Gastrocnemius medialis (tissue), 4 donors: ENCODE measurements around the gene SLC30A4. TPM values are rescaled to one million over a fixed set of nuclear protein-coding genes. Genes with fewer than 3 reads are reported as not detected.

ENCODE experiments used
- ATAC-seq, 2 donors: fragments of 150-250 bp; one replicate each; pipeline ENCODE4 v1.9.1; 2016
- DNase-seq, 2 donors: peaks; one replicate each; pipeline ENCODE4 v3.0.0-alpha.2; 2019
- H3K27ac ChIP-seq, 4 donors: fragments of 200-600 bp; sonication (generic); 1 replicate in 1 of 4; 2 replicates in 3 of 4; pipeline ENCODE4 v1.5.1; 2016 to 2018; ENCODE audit warnings: mild to moderate bottlenecking in 2 of 4, moderate library complexity in 1 of 4
- H3K27me3 ChIP-seq, 3 donors: fragments of 200-600 bp; sonication (generic) in 2 of 3; 1 replicate in 1 of 3; 2 replicates in 2 of 3; pipeline versions ENCODE4 v1.5.1 to v1.6.0; 2016 to 2019; ENCODE audit warnings: mild to moderate bottlenecking in 1 of 3, moderate library complexity in 1 of 3
- H3K36me3 ChIP-seq, 2 donors: fragments of 200-600 bp; sonication (generic) in 1 of 2; one replicate each; pipeline ENCODE4 v1.5.1; 2017 to 2018
- H3K4me1 ChIP-seq, 2 donors: fragments of 200-600 bp; sonication (generic) in 1 of 2; one replicate each; pipeline ENCODE4 v1.5.1; 2016 to 2017; ENCODE audit warnings: mild to moderate bottlenecking in 2 of 2
- H3K4me3 ChIP-seq, 4 donors: fragments of 200-600 bp; sonication (generic) in 3 of 4; 1 replicate in 1 of 4; 2 replicates in 3 of 4; pipeline ENCODE4 v1.5.1; 2016 to 2019; ENCODE audit warnings: mild to moderate bottlenecking in 2 of 4
- H3K9me3 ChIP-seq, 3 donors: fragments of 200-600 bp; sonication (generic) in 2 of 3; 1 replicate in 1 of 3; 2 replicates in 2 of 3; pipeline ENCODE4 v1.5.1; 2016 to 2019
- POLR2A ChIP-seq, 2 donors: fragments of 450-650 bp; IDR thresholded peaks; one replicate each; pipeline ENCODE4 v1.6.1; 2017; ENCODE audit warnings: antibody characterized with exemption in 2 of 2, mild to moderate bottlenecking in 2 of 2, moderate library complexity in 2 of 2
- in situ Hi-C, 4 donors: fragments of 200-750 bp; cut with MboI; loops; one replicate each; pipeline versions ENCODE4 v1.15.0 to v1.8.0; 2017; ENCODE audit warnings: low sequenced_read_pairs in 4 of 4
- intact Hi-C: fragments of 100-400 bp; cut with DNase I; formaldehyde crosslinking; loops from one replicate; pipeline ENCODE4 v1.15.1; 2023; ENCODE audit warnings: low total_unique reads
- microRNA counts, 2 donors: library from miRNA; unstranded; fragments of <30 nt; microRNA quantifications; one replicate each; lab custom pipeline; 2016
- total RNA-seq, 4 donors: library from RNA; depleted of rRNA; stranded (reverse); fragments of >200 nt; gene quantifications; one replicate each; pipeline versions ENCODE4 v1.1.0 to v1.2.3, GENCODE V29; 2016
- TF ChIP-seq, protein P1 (sequence below), 5 experiments: fragments of 450-650 bp in 3 of 5; fragments of 200-600 bp in 2 of 5; sonication (generic) in 2 of 5; IDR thresholded peaks in 4 of 5; conservative IDR thresholded peaks in 1 of 5; 1 replicate in 4 of 5; 2 replicates in 1 of 5; pipeline ENCODE4 v1.5.1; 2016 to 2019; ENCODE audit warnings: antibody characterized with exemption in 5 of 5, mild to moderate bottlenecking in 3 of 5, moderate library complexity in 3 of 5

SLC30A4 gene
- total RNA-seq, 4 donors from 2014 or later: 1.4 to 2.3 (median 1.7) TPM

DNA sequence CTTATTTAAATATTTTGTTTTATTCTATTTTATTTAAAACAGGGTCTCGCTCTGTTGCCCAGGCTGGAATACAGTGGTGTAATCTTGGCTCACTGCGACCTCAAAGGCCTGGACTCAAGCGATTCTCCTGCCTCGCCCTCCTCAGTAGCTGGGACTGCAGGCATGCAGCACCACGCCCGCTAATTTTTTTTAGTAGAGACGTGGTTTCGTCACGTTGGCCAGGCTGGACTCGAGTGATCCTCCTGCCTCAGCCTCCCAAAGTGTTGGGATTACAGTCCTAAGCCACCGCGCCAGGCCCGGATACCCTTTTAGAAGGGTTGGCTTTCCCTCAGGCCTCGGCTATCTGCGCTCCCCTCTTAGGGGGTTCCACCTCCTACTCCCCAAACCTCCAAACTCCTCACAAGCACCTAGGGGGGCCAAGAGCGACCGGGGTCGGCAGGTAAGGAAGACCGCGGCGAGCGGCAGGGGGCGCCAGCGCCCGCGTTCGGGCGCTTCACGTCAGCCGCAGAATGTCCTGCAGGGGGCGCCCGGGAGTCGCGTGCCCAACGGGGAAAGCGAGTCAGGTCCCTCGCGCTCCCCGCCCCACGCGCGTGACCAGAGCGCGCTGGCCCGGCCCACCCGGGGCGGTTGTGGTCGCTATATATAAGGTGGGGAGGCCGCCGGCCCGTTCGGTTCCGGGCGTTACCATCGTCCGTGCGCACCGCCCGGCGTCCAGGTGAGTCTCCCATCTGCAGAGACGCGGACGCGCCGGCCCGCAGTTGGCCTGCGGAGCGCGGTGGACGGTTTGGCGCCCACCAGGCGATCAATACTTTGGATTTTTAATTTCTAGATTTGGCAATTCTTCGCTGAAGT lies 92.4 kb downstream of the SLC30A4 start:
- TF ChIP-seq POLR2A (IDR thresholded peaks at IDR 0.05): no peak
- TF ChIP-seq, protein P1, sequence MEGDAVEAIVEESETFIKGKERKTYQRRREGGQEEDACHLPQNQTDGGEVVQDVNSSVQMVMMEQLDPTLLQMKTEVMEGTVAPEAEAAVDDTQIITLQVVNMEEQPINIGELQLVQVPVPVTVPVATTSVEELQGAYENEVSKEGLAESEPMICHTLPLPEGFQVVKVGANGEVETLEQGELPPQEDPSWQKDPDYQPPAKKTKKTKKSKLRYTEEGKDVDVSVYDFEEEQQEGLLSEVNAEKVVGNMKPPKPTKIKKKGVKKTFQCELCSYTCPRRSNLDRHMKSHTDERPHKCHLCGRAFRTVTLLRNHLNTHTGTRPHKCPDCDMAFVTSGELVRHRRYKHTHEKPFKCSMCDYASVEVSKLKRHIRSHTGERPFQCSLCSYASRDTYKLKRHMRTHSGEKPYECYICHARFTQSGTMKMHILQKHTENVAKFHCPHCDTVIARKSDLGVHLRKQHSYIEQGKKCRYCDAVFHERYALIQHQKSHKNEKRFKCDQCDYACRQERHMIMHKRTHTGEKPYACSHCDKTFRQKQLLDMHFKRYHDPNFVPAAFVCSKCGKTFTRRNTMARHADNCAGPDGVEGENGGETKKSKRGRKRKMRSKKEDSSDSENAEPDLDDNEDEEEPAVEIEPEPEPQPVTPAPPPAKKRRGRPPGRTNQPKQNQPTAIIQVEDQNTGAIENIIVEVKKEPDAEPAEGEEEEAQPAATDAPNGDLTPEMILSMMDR (IDR thresholded peaks at IDR 0.05 in 4 of 5, conservative IDR thresholded peaks at IDR 0.05 in 1 of 5): peak; percentile 51 to 85 (median 72)
- H3K4me1 ChIP-seq: peaks cover 4 to 6% of the 10 kb centered on the region in 2 donors
- in situ Hi-C loops (no loop called here), intact Hi-C loops (loop anchor here (1.0 kb wide), 1 partner anchor 27 kb away; no protein-coding TSS in a partner anchor)
- no peak overlapping the region for H3K27ac ChIP-seq
- H3K27me3 ChIP-seq: peaks cover 0 to 6% (median 0%) of the 10 kb centered on the region in 3 donors
- DNase-seq: no peak
- H3K4me3 ChIP-seq: peak overlapping the region; percentile 27 to 55 (median 35)
- H3K36me3 ChIP-seq: peaks cover 0 to 4% of the 10 kb centered on the region in 2 donors
- no peaks in the 10 kb centered on the region for H3K9me3 ChIP-seq
- peak in 1 of 2 donors; percentile 33 for ATAC-seq

MicroRNA genes within 50 kb of the gene (microRNA counts, 767-probe panel; counts per million panel counts)
- 356 to 448 counts per million in 2 donors for microRNA hsa-miR-147b (lab: Ali Mortazavi, UCI)

Other genes with a start within 250 kb of the SLC30A4 start
- gene GATM, start 144.2 kb downstream of the SLC30A4 start, total RNA-seq: 10 to 100 TPM; 18.0 to 92.1 (median 35.3) TPM
- 10 to 100 TPM; 32.9 to 38.2 (median 36.6) TPM for gene BLOC1S6, start 64.6 kb upstream of the SLC30A4 start, total RNA-seq
- 100 to 1,000 TPM; 140 to 194 (median 164) TPM for gene SQOR, start 112.3 kb upstream of the SLC30A4 start, total RNA-seq